CD4-positive, alpha-beta T cell treated with Interleukin-15 for 1 hour (primary cell): Measurements from ENCODE around the gene PDLIM1.

Experiments
- DNase-seq: peaks from one replicate; pipeline ENCODE4 v3.0.0-alpha.2; 2020

Gene PDLIM1

GRCh38 chr10:95196046-95196445 is 94.8 kb downstream of the PDLIM1 start:
- DNase-seq, result no peak

GRCh38 chr10:95193944-95194343 is 96.9 kb downstream of the PDLIM1 start, which contains the start of gene ACSM6:
TSS of gene ACSM6 (plus strand) at chr10:95194238. CDS start at chr10:95194486, 248 bp downstream.
- no peak for DNase-seq

GRCh38 chr10:95188593-95188992 is 102.2 kb downstream of the PDLIM1 start:
- no peak for DNase-seq

GRCh38 chr10:95187617-95188016 is 103.2 kb downstream of the PDLIM1 start:
- no peak for DNase-seq
